EL (cell line): Measurements from ENCODE around the gene TLL2.

Source experiments
- DNase-seq: peaks from one replicate; pipeline ENCODE4 v3.0.0-alpha.2; 2016

The TLL2 gene

DNA sequence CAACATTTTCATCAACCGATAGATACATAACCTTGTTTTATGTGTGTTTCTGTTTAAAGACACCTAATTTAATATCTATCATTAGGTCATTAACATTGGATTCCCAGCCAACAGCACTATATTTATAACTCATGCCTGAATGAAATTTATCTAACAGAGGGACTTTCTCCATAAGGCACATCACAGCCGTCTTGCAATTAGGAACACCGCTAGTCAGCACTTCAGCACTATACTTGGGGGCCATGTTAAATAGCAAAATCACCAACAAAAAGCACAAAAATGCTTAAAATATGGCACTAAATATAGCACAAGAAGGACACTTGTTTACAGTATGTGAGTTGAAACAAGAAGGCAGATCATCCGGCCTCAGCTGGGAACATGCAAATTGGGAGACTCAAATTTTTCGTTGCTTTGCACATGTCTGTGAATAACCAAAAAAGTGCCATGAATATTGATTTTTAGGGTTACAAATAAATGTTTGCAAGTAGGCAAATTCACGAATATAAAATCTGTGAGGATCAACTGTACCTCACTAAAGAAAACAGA is 51.0 kb downstream of the TLL2 start:
- no peak for DNase-seq

DNA sequence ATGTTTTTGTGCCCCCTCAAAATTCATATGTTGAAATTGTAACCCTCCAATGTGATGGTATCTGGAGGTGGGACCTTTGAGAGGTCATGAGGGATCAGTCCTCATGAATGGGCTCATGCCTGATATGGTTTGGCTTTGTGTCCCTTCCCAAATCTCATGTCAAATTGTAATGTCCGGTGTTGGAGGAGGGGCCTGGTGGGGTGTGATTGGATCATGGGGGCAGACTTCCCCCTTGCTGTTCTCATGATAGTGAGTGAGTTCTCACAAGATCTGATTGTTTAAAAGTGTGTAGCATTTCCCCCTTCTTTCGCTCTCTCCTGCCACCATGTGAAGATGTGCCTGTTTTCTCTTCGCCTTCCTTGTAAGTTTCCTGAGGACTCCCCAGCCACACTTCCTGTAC is 53.4 kb downstream of the TLL2 start:
- no peak for DNase-seq

DNA sequence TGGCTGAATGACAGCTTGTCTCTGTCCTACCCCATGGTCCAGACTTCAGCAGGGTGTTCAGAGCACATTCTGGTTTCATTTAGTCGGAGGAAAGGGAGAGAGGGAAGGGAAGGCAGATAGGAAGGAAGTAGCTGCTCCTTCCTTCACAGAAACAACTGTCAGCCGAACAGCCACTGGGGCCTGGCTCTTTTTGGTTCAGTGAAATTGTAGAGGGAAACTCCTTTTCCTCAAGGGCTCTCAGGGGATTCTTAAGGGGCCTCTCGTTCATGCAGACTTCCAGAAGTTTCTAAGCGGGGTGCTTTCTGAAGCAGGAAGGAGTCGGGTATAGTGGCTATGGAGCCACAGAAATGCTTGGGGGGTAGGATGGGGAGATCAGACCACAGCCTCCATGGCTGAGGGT is 56.4 kb downstream of the TLL2 start:
- no peak for DNase-seq

DNA sequence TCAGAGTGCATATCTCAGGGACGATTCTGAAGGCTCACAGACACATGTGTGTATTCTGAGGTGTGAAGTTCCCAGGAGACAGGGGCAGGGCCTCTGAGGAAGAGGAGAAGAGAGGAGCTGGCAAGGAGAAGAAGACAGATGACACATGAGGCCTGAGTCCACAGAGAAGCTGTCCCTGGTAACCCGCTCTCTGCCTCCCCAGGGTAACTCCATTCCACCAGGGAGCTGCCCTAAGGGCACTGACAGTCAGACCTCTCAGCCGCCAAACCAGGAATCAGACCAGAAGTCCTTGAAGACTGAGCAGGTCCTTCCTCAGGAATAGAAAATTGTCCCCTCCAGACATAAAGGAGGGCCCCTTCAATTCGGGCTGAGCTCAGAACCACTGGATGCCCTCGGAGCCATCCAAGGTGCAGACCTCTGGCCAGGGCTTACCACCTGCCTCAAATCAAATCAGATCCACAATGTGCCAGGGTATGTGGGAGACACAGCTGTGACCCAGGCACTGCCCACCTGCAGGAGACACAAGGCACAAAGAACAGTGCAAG is 57.4 kb downstream of the TLL2 start:
- DNase-seq, result no peak

DNA sequence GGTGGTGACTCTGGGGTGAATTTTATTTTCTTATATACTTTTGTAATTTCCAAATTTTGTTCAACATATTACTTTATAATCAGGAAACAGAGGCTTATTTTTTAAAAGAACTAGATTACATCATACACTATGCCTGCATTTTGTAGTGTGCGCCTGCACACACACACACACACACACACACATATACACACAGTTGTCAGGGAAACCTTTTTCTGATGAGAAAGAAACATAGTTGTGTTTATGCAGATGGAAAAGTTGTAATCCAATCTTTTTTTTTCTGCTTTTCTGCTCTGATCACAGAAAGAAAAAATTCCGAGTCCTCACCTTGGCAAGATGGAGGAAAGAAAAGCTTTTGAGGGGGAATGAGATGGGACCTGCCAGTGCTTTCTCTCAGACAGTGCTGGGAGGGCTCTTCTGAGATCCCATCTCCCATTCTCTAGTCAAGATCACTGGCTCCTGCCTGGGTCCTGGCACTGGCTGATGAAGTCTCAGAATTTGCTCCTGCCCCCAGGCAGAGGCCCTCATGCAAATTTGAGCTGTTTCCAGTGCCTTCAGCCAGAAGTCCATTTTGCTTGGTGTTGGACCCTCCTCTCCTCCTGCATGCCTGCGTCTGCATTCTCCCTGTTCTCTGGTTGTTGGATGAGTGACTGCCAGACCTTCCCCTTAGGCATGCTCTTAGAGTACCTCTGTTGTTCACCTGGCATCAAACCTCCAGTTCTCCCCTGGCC is 59.7 kb downstream of the TLL2 start:
- no peak for DNase-seq

DNA sequence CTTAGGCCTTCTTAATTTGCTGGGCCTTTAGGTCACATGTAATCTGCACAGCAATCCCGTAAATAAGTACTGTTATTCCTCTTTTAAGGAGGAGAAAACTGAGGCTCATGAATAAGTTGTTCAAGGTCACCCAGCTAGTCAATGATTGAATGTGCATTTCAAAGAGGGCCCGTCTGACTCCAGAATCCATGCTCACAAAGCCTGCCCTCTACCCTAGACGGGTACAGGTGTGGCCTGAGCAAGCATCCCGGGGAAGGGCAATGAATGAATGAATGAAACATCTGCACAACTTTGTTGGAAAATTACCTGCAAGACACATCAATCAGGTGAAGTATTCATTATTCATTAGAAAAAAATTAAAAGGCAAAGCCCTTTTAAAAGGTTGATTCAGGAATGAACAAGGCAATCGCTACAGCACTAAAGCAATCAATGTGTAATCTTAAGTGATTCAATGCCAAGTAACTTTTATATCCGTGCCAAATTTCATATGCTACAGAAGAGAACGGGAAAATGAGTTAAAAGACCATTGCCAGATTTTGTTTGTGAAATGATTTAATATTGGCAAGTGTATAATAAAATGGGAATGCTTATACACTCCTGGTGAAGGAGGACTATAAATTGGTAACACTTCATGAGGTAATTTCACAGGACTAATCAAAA is 61.1 kb downstream of the TLL2 start:
- DNase-seq, result no peak

DNA sequence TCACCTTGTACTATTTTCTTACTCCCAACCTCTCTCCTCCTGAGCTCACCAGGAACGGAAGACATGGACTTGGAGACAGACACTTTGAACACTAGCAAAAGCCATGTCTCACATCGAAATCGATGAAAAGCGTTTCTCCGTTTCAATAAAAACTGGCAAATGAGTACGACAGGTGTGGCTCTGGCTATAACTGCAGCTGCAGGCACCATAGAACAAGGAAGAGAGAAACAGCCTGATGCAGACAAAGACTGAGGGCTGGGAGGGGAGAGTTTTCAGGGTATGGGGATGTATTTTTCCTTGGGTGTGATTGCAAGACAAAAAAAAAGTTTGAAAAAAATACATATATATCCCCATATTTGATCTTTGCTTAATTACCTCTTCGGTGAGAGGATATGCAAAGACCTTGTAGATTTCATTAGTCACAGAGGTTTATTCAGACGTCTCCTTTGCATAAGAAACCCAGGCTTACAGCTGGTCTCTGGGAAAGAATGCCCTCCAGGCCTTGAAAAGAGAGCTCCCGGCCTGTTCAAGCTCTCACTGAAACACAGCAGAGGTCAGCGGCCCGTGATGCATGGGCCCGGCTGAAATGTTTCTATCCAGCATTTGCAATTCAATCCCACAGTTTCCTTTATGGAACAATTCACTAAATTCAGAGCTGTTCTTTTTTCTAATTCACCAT is 63.1 kb downstream of the TLL2 start:
- DNase-seq, result no peak

DNA sequence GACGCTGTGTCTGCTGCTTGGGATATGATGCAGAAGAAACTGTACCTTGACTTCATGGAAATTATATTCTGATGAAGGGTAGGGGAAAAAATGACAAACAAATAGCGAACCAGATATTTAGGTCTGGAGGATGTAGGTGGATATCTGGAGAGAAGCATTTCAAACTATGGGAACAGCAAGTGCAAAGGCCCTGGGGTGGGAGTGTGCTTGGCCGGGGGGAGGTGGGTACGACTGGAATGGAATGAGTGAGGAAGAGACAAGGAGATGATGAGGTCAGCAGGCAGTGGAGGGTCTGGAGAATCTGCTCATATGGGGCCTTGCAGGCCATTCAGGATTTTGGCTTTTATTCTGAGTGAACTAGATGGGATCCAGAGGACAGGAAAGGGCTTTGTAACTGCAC is 65.2 kb downstream of the TLL2 start:
- no peak for DNase-seq

DNA sequence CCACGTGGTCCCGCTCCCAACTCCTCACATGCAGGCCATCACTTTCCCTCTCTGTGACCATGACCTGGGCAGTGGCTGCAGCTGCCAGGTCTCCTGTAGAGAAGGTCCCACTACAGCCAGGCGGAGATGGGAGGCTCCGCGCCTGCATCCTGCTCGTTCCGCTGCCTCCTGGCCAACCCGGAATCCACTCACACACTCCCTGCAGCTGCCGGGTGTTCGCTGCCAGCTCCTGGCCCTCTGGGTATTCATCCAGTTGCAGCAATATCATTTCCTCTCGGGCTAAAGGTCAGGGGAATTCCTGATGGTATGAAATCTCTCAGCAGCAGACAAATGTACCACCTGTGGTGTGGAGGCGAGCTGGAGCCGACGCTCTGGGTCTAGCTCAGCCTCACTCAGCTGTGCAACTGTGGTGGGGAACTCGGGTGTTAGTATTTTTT is 65.7 kb downstream of the TLL2 start:
- DNase-seq, result no peak

DNA sequence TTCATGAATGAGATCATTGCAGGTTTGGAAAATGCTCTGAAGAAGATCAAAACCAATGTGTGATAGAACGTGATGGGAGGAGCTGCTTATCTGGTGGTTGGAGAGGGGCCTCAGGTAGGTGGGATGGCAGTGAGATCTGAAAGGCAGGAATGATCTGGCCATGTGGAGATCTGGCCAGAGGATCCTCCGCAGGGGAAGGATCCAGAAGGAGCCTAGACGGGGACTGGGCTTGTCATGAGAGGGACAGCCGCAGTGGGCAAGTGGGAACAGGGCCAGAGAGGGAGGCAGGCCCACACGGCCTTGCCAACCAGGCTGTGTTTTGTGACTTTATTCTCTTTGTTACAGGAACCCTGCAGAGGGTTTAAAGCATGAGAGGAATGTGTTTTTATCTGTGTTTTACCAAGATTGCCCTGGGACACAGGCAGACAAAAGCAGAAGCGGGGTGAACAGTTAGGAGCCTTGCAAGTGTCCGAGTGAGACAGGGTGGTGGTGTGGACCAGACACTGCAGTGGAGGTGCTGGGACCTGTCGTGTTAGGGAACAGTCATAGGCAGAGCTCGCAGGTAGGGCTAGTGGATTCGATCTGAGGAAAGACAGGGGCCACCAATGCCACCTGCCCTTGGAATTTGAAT is 66.6 kb downstream of the TLL2 start:
- DNase-seq, result no peak

DNA sequence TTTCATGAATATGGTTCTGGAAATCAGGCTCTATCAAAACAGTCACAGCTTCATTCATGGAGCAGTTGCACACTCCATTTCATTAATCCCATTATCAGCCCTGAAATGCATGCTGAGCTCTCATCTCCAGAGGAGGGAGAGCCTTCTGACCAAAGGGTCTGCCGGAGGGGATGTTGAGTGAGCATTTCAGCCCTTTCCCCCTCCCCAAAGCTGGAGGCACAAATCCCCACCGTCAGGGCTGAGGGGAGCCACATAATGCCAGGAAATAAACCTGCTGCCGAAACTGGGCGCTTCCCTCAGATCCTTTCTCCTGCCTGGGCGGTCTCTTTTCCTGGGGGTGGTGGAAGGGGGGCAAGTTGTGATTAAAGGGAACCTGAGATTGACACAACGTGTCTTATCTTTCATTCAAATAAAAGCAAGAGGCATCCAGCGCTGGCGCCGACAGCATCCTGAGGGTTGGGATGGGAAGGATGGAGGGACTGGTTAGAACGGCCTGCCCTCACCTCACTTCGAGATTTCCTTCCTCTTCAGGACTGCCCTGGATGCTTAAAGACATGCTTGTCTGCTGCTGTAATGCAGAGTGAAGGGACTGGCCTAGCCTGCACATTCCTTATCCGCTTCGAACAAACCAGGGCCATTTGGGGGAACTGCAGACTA is 71.6 kb downstream of the TLL2 start:
- no peak for DNase-seq

DNA sequence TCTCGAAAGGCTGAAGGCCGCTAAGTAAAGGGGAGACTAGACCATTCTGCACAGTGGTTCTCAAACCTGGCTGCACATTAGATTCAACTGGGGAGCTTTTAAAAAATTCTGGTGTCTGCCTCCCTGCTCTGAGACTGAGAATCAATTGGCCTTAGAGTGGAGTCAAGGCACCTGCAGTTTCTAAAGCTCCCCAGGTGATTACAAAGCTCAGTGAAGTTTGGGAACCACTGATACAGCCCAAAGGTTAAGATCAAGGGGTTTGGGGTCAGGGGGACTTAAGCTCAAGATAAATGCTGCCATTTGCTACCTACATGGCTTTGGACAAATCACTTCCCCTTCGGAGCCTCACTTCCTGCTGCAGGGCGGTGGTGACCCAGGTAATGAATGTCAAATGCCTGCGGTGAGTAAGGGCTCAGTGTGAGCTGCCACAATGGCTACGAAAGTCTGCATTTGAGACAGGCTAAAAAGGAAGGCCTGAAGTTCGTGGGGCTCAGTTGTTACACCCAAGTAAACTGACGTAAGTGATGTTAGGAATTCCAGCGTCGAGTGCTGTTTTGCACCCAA is 72.3 kb downstream of the TLL2 start:
- no peak for DNase-seq

DNA sequence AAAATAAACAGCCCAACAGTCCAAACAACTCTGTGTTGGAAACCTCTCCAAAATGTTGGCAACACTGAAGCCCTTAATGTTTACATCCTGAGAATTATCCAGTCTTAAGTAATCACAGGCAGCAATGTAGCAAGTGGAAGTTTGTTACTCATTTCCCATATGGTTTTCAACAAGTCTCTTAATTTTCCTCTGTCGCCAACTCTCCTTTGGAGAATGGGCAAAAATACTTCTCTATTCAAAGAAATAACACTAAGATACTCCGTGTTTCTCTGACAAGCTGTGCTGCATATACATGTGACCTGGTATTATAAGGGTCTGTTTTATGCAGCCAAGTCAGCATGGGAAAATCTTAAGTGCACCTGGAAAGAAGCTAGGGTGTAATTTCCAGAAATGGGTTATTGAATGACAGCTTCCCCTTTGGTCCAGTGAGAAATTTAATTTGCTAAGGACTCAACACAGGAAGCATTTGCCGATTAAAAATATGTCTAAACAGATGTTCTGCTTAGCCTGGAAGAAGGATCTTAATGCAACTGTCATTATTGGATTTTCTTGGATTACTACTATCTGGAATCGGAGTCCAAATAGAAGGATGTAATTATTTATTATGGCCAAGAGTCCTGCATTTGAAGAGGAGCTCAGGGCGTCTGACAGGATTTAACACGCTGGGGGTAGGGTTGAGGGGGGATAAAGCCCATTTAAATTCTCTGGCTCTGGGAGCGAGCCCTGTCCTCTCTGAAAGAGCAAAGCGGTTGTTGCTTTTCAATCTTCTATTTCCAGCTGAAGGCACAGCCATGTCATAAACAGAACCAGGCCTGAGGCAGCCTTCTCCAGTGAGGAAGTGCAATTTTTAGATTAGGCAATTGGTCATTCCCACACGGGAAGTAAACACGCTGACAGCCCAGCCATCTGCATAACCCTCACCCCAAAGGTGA is 73.1 kb downstream of the TLL2 start:
- no peak for DNase-seq

DNA sequence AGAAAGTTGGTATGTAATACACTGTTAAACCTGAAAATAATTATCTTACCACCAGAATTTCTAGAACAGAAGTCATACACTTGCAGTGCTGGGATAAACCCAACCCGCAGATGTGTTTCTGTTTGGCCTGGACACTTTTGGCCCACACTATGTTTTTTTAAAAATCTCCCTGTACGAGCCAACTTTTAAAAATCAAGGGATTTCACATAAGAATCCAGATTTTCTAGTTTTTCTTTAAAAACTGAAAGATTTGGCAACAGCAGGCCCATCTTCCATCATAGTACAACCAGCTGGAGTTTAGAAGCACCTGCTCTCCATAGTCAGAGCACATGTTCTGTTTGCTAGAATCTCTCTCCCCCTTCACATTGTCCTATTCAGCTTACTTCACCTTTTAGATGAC is 74.0 kb downstream of the TLL2 start:
- no peak for DNase-seq

DNA sequence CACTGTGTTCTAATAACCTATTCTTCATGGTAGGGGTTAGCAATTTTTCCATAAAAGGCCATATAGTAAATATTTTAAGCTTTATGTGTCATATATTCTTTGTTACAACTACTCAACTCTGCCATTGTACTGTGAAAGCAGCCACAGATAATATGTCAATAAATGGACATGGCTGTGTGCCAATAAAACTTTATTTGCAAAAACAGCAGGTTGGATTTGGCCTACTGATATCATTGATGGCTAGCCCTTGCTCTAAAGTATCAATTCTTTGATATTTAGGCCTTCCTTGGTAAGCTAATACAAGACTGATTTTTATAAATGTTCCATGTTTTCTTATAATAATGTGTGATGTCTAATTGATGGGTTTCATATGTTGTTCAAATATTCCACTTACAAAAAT is 77.7 kb downstream of the TLL2 start:
- DNase-seq, result no peak

DNA sequence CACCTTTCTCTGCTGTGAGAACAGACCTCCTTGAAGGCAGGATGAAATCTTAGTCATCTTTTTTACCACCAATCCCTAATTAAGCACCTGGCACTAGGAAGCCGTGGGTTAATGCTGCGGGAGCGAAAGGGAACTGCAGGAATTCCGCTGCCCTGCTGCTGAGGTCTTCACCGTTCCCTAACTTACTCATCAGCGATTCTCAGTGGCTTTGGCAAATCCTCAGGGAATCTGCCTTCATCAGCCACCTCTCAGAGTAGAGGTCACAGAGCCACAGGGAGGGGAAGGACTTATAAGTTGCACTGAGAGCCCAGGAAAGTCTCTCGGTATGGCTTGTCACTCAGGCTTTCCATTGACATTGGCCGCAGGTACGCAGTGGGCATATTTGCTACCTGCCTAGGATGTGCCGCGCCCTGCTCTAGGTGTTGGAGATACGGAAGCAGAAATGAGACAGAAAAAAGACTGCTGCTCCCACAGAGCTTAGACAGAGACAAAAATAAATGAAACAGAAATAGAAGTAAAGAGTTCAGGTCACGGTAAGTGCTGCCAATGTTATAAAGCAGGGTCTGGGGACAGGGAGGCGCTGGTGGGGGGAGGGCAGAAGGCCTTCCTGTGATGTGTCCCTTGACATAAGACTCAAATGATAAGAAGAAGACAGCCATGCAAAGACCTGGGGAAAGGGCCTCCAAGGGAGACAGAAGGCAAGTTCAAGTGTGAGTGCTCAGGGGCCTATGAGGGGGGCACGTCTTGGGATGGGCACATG is 82.3 kb downstream of the TLL2 start:
- no peak for DNase-seq

DNA sequence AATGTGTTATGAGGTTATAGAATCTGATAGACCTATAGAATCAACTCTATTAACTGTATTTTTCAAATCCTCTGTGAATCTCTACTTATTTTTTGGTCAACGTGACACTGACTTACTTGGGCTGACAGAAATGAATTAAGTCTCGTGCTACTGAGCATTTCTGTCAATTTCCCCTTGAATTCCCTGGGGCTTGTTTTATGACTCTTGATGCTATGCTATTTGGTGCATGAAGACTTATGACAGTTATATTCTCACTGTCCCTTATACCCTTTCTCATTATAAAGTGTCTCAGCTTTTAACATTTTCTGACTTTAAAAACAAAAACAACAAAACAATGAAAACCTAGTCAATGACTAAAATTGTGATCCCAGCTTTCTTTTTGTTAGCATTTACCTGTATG is 86.4 kb downstream of the TLL2 start:
- DNase-seq, result no peak

DNA sequence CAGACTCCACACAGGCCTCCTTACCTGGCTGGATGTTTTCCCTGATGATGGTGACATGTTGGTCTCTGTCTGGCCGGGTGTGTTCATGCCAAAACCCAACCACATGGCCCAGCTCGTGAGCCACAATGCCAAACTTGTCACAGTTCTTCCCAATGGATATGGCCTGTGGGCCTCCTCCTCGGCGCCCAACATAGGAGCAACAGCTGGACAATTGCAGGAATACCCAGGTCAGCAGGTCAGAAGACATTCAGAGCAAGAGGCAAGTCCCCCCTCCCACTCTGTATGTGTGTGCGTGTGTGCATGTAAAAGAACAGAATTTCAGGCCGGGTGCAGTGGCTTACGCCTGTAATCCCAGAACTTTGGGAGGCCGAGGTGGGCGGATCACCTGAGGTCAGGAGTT is 91.2 kb downstream of the TLL2 start:
- DNase-seq, result no peak

DNA sequence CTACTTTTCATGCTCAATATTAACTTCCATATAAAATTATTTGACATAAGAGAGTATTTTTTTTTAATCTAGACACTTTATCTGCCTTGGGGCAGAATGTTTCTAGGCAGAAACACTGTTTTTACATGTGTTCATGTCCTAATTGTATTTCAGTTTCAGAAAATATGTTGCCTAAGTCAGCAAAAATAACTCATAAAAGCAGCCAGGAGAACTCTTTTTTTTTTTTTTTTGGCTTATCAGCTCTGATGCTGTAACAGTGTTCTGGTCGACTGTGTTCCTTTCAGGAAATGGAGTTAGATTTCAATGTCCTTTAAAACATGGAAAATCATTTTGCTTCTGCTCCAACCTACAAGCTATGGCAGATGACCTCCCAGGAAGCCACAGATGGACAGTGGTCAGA is 91.7 kb downstream of the TLL2 start:
- no peak for DNase-seq
